NOMO-1 treated with DMSO at 0.1 percent for 48 hours (cell line): Measurements from ENCODE around the gene RBM26.

Experiments
- DNase-seq: peaks from one replicate; lab custom pipeline; 2025; ENCODE audit not compliant: unreplicated experiment; lab: John Stamatoyannopoulos, UW

The RBM26 gene

GRCh38 chr13:79423801-79424642 is 18.0 kb upstream of the RBM26 start:
- DNase-seq = peak; percentile 52

DNA sequence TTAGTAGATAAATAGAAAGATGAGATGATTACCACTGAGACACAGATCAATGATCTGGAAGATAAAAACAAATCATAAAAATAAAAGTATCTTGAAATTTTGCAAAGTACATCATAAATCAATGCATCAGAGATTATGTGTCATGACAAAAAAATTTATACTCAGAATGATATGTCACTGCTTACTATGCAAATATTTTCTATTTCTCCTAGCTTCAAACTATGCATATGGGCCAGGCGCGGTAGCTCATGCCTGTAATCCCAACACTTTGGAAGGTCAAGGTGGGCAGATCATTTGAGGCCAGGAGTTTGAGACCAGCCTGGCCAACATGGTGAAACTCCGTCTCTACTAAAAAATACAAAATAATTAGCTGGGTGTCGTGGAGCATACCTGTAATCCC is 17.3 kb upstream of the RBM26 start:
- no peak for DNase-seq

DNA sequence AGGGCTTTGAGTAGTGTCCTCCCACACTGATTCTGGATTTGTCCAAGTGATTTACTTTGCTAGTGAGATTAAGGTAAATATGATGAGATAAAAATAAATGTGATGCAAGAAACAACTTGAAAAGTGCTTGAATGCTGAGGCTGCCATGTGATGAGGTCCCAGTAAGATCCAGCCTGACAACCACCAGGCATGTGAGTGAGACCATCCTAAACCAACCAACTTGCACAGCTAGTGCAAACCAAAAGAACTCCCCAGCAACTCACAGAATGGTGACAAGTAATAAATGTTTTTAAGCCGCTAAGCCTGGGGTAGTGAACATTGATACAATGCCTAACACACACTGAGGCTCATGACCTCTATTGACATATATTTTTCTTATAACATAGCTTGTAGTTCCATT is 13.3 kb upstream of the RBM26 start:
- DNase-seq = no peak

DNA sequence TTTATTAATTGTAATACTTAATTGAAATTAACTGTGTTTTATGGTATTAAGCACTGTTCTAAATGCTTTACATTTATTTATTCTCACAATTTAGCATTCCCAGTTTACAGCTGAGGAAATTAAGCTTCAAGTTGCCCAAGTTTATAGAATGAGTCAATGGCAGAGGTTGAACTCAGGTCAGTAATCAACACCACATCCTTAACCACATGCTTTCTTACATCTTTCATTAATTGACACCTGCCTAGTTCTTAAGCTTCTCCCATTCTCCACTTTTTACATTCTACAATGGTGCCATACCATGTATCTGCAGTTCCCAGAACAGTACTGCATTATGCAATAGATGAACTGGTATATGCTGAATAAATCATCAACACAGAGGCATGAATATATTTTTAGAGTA is 11.7 kb upstream of the RBM26 start:
- DNase-seq = no peak

GRCh38 chr13:79413521-79413920 is 7.5 kb upstream of the RBM26 start:
- DNase-seq = no peak

GRCh38 chr13:79409828-79410227 is 3.8 kb upstream of the RBM26 start:
- no peak for DNase-seq

GRCh38 chr13:79407349-79407979 is 1.4 kb upstream of the RBM26 start:
- peak; percentile 6 for DNase-seq

DNA sequence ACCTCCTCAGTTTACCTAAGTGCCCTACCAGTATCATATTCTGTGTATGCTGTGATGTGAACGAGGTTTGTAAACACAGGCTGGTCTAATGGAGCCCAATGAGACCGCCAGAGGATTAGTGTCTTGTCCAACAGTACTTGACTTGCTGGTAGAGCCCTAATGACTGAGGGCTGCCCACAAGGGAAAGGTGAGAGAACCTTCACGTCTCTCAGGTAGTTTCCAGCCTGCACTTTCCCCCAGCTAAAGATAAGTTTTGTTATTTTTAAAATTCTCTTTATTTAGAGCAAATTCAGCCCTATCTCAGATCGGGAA is 498 bp upstream of the RBM26 start:
- no peak for DNase-seq

GRCh38 chr13:79405501-79405830 is 589 bp downstream of the RBM26 start:
- DNase-seq = peak; percentile 33

- no peak for DNase-seq
These were observed 1.1 kb downstream of the RBM26 start for GRCh38 chr13:79404985-79405384.

- DNase-seq = no peak
These were observed 1.7 kb downstream of the RBM26 start for GRCh38 chr13:79404361-79404760.

GRCh38 chr13:79403113-79403512 is 2.9 kb downstream of the RBM26 start:
- no peak for DNase-seq

DNA sequence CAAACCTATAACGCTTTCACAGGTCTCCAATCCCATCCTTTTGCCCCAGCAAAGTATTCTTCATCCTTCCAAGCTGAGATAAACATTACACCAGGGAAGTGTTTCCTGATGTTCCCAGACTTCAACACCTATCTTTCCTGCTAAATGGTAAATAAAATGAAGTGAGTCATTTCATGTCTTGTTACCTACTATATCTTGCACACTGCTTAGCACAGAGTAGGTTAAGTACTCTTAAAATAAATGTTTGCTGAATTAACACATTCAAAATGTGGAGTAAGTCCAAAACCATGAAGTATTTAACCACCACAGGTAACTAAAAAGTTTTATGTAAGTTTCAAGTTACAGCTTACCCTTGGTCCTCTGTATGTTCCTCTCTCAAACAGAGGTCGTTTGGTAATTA is 3.4 kb downstream of the RBM26 start:
- DNase-seq = no peak

- DNase-seq = no peak
These were observed 3.9 kb downstream of the RBM26 start for GRCh38 chr13:79402074-79402635.

DNA sequence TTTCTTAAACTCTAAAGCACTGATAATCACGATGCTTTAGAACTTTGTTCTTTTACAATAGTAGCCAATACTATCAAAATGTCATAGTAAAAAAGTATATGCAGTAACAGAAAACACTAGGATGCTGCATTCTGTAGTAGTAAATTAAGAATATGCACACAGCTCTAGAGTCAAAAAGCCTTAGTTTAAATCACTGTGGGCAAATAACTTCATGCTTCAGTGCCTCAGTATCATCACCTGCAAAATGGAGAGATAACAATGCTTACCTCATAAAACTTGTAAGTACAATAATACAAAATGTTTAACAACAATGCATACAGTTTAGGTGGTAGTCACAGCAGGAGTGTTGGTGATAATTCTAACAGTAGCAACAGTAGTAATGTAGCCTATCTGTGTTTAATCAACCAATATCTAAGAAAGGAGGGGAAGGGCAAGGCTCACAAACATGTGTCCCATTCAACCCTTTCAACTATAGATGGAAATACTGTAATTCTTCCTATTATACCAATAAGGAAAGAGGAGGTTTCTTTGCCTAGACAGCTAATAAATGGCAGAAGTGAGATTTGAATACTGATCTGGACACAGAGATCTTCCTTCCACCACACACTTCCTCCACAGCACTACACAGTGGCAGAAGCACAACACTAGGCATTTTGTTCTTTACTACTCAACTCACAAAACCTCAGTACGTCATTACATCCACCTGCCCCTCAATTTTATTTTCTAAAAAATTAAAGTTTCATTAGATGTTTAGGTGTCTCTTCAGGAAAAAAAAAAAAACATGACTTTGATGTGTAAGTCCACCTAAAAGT is 4.6 kb downstream of the RBM26 start:
- peak; percentile 20 for DNase-seq

DNA sequence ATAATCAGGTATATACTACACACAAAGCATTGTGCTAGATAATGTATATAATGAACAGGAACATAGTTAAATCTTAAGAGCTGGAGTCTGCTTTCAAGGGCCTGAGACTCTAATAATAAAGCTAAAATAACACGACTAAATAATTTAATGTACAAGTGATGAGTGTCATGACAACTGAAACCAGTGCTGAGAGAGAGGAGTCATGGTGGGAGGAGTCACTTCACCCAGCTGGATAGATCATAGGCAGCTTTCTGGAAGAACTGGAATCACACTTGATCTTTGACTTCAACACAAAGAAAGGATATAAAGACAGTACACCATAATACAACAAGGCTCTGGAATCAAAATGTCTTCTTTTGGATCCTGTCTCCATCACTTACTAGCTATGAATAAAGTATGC is 7.1 kb downstream of the RBM26 start:
- no peak for DNase-seq

DNA sequence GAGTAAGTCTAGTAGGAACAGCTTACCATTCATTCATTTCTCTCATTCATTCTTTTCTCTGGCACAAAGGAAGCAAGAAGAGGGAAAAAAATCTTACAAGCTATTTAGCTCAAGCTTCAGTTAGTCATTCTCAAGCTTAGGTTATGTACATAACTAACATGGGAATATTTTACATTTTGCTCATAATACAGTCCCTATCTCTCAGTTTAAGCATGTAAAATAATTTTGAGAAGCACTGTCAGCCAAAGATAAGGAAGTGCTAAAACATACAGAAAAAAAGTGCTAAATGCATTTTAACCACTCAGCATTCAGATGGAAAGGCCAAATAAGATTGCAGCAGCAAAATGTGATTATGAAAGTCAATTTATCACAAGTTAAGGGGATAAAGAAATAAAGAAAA is 7.9 kb downstream of the RBM26 start:
- DNase-seq = no peak

DNA sequence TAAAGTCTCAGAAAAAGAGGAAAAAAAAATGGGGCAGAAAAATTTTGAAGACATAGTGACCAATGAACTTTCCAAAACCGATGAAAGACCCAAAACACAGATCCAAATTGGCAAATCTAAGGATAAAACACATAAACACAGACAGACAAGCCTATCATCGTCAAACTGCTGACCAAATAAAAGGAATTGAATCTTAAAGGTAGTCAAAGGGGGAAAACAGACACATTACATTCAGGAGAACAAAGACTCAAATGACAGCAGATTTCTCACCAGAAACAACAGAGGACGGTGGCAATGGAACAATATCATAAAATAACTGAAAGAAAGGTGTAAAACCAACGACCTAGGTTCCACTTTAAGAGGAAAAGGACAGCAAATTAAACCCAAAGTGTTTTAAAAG is 10.2 kb downstream of the RBM26 start:
- no peak for DNase-seq

DNA sequence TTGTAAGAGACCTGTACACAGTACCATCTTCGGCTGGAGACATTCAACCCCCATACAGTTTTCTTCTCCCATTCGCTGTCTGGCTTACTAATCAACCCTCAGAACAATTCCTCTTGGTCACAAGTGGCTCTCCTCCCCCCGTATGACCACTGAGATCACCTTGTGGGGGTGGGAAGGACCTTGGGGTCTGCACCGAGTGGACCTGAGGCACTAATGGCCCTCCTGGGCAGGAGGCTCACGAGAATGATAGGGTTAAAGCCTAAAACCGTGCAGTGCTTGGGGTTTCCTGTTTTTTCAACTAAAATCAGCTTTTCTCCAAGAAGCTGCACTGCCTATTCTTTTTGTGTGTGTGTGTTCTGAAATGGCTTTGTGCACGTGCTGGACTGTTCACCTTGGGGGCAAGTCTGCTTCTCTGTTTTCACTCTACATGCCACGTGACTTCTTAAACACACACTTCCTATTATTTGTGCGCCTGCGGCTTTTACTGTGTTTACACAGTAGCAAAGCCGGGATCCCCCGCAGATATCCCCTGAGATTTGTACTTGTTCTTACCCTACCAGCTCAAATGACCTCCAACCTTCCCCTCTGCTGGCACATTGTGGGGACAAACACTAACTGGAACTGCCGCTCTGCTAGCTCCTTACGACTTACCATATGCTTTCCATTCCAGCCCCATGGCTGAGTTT is 12.3 kb downstream of the RBM26 start:
- DNase-seq = peak; percentile 28

- DNase-seq = peak; percentile 26
These were observed 13.0 kb downstream of the RBM26 start for GRCh38 chr13:79392882-79393563.

DNA sequence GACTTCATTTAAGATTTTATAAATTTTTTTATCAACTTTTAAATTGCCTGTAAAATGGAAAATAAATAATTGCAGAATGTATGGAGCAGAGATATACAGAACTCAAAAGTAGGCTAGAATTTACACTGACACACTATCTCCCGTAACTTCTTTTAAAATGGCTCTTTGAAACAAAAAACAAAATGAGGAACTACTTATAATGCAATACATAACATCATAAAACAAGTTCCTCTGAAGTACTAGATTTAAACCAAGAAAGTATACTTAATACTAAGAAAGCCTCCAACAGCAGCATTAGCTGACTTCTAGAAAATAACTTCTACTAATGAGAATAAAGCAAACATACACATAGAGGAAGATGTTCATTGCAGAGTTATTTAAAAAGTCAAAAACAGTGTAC is 17.0 kb downstream of the RBM26 start:
- peak; percentile 81 for DNase-seq
